ENCODE data around the gene ALK.

- TF ChIP-seq CTCF (IDR thresholded peaks at IDR 0.05) (no peak), POLR2A (IDR thresholded peaks at IDR 0.05) (no peak)
These were observed 363.3 kb downstream of the ALK start for GRCh38 chr2:29558097-29558496.
